Smooth muscle cell (in vitro differentiated cells): ENCODE measurements around the gene TERF2IP. TPM values are rescaled to one million over a fixed set of nuclear protein-coding genes. Genes with fewer than 3 reads are reported as not detected.

Source experiments
- DNase-seq: peaks from one replicate; lab custom pipeline; 2025; ENCODE audit not compliant: unreplicated experiment; lab: John Stamatoyannopoulos, UW
- H2AFZ ChIP-seq: fragments of 200-600 bp; sonication (generic); 2 replicates; pipeline ENCODE4 v1.6.0; 2016; ENCODE audit warnings: antibody characterized with exemption, low read depth, mild to moderate bottlenecking
- H3F3A ChIP-seq: fragments of 200-600 bp; sonication (generic); 2 replicates; pipeline ENCODE4 v1.6.0; 2017; ENCODE audit warnings: antibody characterized with exemption, low read depth
- H3K27ac ChIP-seq: fragments of 200-600 bp; sonication (generic); 2 replicates; pipeline ENCODE4 v1.5.1; 2016; ENCODE audit warnings: low read depth, mild to moderate bottlenecking
- H3K27me3 ChIP-seq: fragments of 200-600 bp; sonication (generic); 2 replicates; pipeline ENCODE4 v1.6.1; 2016; ENCODE audit warnings: low read depth, mild to moderate bottlenecking
- H3K36me3 ChIP-seq: fragments of 200-600 bp; sonication (generic); 2 replicates; pipeline ENCODE4 v1.5.1; 2016; ENCODE audit warnings: low read depth
- H3K4me1 ChIP-seq: fragments of 200-600 bp; sonication (generic); 2 replicates; pipeline ENCODE4 v1.5.1; 2016; ENCODE audit warnings: low read depth
- H3K4me2 ChIP-seq: fragments of 200-600 bp; sonication (generic); 2 replicates; pipeline ENCODE4 v1.6.0; 2016; ENCODE audit warnings: mild to moderate bottlenecking
- H3K4me3 ChIP-seq: fragments of 200-600 bp; sonication (generic); 2 replicates; pipeline ENCODE4 v1.5.1; 2016; ENCODE audit warnings: mild to moderate bottlenecking
- H3K79me2 ChIP-seq: fragments of 200-600 bp; sonication (generic); 2 replicates; pipeline ENCODE4 v1.6.0; 2016; ENCODE audit warnings: low read depth, mild to moderate bottlenecking
- H3K9ac ChIP-seq: fragments of 200-600 bp; sonication (generic); 2 replicates; pipeline ENCODE4 v1.6.0; 2016; ENCODE audit warnings: low read depth
- H3K9me3 ChIP-seq: fragments of 200-600 bp; sonication (generic); replicated peaks from 2 replicates; pipeline ENCODE4 v1.5.1; 2016; ENCODE audit warnings: low read depth
- H4K20me1 ChIP-seq: fragments of 200-600 bp; sonication (generic); 2 replicates; pipeline ENCODE4 v1.6.0; 2016; ENCODE audit warnings: low read depth
- WGBS: methylation state at CpG from one replicate; pipeline ENCODE4 v1.1.7; 2016; ENCODE audit warnings: low lambda C conversion rate; 5-methylcytosine and 5-hydroxymethylcytosine counted together
- polyA plus RNA-seq: library from polyadenylated mRNA; unstranded; fragments of >200 nt; fragmentation: Nextera tagmentation; extraction: Ambion mirVana; gene quantifications from 2 replicates; pipeline ENCODE4 v1.2.1, GENCODE V29; 2016
- total RNA-seq: library from RNA; depleted of rRNA; stranded (reverse); fragments of >200 nt; gene quantifications from 2 replicates; pipeline ENCODE4 v1.2.3, GENCODE V29; 2014
- TF ChIP-seq, protein P1 (sequence below): fragments of 200-600 bp; sonication (generic); IDR thresholded peaks from 2 replicates; pipeline ENCODE4 v1.5.1; 2017; ENCODE audit warnings: borderline replicate concordance, mild to moderate bottlenecking, antibody characterized with exemption; ENCODE audit not compliant: insufficient read depth, poor library complexity, severe bottlenecking

The TERF2IP gene
- total and polyA plus RNA-seq, 2 experiments from 2014 or later, result 51.0 to 83.0 TPM

DNA sequence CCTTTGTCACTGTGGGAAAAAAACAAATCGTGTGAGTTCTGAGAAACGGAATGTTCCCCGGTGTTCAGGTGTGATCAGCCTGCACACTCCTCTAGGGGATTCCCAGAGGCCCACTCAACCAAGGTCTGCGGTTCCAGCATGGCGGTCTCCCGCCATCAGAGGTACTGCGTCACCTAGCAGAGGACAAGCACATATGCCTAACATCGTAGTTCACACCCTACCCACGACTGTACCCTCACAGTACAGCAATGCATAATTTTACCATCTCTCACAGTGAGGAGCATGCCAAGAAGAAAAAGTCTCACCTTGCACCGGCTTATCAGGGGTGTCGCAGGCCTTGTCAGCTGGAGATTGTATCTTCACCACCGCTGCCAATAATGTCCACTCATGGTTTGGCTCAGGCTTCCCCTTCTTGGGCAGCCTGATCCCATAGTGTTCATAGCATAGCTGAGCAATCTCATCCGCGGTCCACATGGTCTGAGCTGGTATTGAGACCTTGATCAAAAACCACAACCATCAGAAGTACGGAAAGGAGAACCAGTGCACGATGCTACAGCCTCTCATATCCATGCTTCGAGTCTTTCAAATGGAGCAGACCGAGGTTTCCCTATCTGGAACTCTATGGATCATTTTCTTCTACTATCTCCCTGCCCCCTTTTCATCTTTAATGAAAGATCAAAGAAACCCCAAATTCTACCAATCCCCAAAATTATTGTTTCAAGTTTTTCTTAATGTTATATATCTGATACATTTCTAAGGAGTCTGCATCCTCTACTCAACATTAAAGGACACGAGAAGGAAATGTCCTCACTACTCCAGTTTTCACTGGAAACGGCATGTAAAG is 27.0 kb upstream of the TERF2IP start:
- Histone ChIP-seq H3K27me3 (no peaks in the 10 kb centered on the region), H3K36me3 (no peaks in the 10 kb centered on the region), H2AFZ (no peak overlapping the region), H4K20me1 (no peaks in the 10 kb centered on the region), H3K9ac (no peak overlapping the region), H3K4me1 (peaks cover 10% of the 10 kb centered on the region), H3F3A (peaks cover 11% of the 10 kb centered on the region), H3K27ac (no peak overlapping the region), H3K4me3 (no peak overlapping the region), H3K4me2 (peak overlapping the region; percentile 90), H3K79me2 (peaks cover 10% of the 10 kb centered on the region), H3K9me3 (no peaks in the 10 kb centered on the region)
- 92% methylated on average over 20 of the region's 20 CpGs for WGBS
- TF ChIP-seq, protein P1, sequence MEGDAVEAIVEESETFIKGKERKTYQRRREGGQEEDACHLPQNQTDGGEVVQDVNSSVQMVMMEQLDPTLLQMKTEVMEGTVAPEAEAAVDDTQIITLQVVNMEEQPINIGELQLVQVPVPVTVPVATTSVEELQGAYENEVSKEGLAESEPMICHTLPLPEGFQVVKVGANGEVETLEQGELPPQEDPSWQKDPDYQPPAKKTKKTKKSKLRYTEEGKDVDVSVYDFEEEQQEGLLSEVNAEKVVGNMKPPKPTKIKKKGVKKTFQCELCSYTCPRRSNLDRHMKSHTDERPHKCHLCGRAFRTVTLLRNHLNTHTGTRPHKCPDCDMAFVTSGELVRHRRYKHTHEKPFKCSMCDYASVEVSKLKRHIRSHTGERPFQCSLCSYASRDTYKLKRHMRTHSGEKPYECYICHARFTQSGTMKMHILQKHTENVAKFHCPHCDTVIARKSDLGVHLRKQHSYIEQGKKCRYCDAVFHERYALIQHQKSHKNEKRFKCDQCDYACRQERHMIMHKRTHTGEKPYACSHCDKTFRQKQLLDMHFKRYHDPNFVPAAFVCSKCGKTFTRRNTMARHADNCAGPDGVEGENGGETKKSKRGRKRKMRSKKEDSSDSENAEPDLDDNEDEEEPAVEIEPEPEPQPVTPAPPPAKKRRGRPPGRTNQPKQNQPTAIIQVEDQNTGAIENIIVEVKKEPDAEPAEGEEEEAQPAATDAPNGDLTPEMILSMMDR, result no peak
- no peak for DNase-seq

DNA sequence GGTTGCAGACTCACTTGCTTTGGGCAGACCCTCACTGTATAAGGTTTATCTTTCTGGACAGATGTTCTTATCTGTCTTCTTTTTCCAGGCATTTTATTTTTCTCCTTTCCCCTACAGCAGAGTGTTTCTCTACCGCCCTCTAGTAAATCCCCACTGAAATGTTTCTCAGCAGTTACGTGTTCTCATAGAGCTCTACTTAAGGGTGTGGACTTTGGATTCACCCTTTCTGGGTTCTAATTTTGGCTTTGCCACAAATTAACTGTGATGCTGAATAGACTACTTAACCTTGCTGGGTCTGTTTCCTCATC is 26.4 kb upstream of the TERF2IP start:
- H3K36me3 ChIP-seq, result no peaks in the 10 kb centered on the region
- no peak for DNase-seq
- 5% methylated on average over 2 of the region's 2 CpGs for WGBS

DNA sequence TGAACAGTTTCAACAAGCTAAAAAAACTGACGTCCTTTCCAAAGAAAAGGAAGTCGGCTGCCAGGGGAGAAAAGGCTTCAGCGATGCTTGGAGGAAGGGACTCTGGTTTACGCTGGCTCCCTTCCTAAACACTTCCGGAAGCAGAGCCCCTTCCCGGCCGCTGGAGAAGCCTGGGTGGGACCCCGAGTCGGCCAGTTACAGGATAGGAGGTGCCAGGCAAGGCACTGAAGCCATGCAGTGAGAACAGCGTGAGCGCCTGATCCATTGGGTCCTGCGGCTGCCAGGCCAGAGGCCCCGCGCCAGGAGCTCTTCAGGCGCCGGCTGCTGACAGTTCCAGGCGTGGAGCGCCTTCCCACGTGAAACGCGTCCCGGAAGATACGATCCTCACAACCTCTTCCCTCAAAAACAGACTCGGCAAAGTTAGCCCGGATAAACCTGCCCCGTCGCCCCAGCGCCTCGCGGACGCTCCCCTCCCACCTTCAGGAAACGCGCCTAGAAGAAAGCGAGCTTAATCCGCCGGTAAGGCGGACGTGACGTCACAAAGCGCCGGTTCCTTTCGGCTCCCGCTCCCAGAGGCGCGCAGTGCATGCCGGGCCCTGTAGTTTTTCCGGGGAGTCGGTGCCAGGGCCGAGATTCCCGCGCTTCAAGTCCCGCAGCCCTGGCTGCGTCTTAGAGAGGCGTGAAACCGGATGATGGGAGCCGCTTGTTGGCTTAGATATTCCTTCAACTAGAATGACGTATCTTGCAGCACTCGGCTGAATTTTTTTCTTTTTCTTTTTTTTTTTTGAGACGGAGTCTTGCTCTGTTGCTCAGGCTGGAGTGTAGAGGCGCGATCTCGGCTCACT is 24.6 kb upstream of the TERF2IP start, which contains the start of gene ADAT1:
Gene ADAT1 (minus strand): TSS at position 521 of the 845 bp plus-strand sequence. CDS start 2,482 bp downstream, outside the sequence.
- Histone ChIP-seq H3K27ac (peak within 1 kb of the TSS; percentile 84), H3K27me3 (no peaks in the 10 kb centered on the region), H3K4me2 (peak within 1 kb of the TSS; percentile 90), H3K4me1 (peaks cover 10% of the 10 kb centered on the region), H3K36me3 (peaks cover 7% of the 10 kb centered on the region), H2AFZ (peak within 1 kb of the TSS; percentile 61), H3K9ac (peak within 1 kb of the TSS; percentile 89), H4K20me1 (no peaks in the 10 kb centered on the region), H3K4me3 (peak within 1 kb of the TSS; percentile 73), H3F3A (peaks cover 30% of the 10 kb centered on the region), H3K79me2 (peaks cover 10% of the 10 kb centered on the region), H3K9me3 (no peaks in the 10 kb centered on the region)
- WGBS, result 3% methylated on average over 62 of the region's 62 CpGs
- peak; percentile 84 for DNase-seq
- TF ChIP-seq, protein P1, result no peak

More for the DNA sequence above, 26.4 kb upstream of the TERF2IP start:
- TF ChIP-seq, protein P1, result peak; percentile 54
- H3F3A ChIP-seq, result peaks cover 15% of the 10 kb centered on the region
- peak overlapping the region; percentile 90 for H3K4me2 ChIP-seq
- no peak overlapping the region for H3K4me3 ChIP-seq
- H3K27ac ChIP-seq, result no peak overlapping the region
- H3K27me3 ChIP-seq, result no peaks in the 10 kb centered on the region
- H3K9ac ChIP-seq, result no peak overlapping the region
- no peaks in the 10 kb centered on the region for H3K9me3 ChIP-seq
- H4K20me1 ChIP-seq, result no peaks in the 10 kb centered on the region
- no peak overlapping the region for H2AFZ ChIP-seq
- peaks cover 10% of the 10 kb centered on the region for H3K79me2 ChIP-seq
- peaks cover 10% of the 10 kb centered on the region for H3K4me1 ChIP-seq
